GM21723 (cell line): ENCODE data around the gene SHD.

Experiments
- ATAC-seq: cut with Tn5 transposase; IDR thresholded peaks from one replicate; pipeline ENCODE4 v1.9.1; 2021; ENCODE audit warnings: mild to moderate bottlenecking, moderate library complexity; ENCODE audit not compliant: unreplicated experiment

SHD gene

DNA sequence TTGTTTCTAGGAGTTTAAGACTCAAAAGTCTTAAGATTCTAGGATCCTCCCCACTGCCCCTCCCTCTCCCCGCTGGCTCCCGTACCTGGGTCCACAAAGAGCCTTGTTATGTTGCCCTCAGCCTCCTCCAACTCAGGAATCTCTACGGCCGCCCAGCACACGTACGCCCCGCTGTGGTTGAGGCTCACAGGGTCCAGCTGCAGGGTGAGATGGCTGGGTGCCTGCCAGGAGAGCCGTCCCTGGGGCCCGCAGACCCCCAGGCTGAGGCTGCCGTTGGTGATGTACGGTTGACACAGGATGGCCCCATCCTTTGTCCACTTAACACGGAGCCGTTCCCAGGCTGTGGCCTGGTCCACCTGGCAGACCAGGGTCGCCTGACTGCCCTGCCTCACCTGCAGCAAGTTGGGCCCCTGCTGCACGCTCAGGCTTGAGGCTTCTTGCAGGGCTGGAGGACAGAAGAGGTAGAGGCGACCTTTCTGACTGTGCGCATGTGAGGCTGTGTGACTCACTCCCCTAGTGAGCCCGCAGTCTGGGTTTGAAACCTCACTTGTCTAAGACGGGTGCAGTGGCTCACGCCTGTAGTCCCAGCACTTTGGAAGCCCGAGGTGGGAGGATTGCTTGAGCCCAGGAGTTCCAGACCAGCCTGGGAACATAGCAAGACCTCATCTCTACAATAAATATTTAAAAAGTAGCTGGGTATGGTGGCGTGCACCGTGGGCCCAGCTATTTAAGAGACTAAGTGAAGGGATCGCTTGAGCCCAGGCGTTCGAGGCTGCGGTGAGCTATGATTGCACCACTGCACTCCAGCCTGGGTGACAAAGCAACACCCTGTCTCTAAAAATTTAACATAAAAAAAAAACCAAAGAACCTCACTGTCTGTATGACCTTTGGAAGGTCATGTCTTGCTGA is 19.1 kb downstream of the SHD start:
- no peak for ATAC-seq

DNA sequence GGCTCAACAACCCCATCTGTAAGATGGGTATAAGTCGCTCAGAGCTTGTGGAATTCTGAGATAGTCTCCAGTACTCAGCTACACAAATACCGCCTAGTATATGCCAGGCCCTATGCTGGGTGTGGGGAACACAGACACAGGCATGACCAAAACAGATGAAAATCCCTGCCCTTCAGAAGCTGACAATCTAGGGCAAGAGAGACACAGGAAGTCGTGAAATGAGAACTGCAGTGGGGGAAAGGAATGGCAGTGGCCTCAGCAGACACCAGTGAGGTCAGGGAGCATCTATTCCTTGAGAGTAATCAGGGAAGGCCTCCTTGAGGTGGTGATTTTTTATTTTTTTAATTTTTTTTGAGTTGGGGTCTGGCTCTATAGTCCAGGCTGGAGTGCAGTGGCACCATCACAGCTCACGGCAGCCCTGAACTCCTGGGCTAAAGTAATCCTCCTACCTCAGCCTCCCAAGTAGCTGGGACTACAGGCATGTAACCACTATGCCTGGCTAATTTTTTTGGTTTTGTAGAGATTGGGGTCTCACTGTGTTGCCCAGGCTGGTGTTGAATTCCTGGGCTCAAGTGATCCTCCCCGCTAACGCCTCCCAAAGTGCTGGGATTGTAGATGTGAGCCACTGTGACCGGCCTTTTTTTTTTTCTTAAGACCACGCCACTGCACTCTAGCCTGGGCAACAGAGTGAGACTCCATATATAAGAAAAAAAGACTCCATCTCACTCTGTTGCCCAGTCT is 19.9 kb downstream of the SHD start:
- ATAC-seq, result no peak

DNA sequence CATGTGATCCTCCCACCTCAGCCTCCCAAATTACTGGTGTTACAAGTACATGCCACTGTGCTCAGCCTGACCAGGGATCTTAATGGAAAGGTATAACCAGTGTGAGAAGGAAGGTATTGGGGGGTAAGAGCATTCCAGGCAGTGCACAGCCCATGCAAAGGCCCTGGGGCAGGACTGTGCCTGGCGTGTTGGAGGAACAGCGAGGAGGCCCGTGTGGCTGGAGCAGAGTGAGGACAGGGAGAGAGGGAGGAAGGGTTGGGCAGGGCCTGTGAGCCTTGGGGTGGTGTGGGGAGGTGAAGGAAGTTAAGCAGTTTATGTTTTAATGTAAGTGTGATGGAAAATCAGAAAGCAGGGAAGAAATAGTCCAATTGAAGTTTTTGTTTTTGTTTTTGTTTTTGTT is 21.5 kb downstream of the SHD start:
- ATAC-seq, result no peak

DNA sequence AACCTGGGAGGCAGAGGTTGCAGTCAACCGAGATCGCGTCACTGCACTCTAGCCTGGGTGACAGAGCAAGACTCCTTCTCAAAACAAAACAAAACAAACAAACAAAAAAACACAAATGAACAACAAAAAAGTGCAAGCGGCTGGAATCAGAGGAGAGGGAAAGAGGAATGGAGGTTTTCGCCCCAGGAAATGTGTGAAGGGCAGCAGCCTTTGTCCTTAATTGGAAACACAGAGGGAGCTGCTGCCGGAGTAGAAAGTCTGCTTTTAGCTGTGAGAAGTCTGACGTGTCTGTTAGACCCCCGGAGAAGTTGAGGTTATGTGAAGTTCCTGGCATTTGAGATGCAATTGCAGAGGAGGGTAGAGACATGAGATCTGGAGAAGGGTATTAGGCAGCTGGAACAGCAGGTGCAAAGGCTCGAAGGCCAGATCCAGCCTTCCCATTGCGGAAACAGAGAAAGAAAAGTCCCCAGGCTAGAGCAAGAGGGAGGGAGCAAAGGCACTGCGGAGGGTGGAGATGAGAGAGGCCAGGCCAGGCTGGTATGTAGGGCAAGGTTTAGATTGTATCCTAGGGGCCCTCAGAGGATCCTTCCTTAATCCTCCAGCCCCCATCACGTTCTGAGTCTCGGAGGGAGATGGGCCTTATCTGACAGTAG is 22.6 kb downstream of the SHD start:
- ATAC-seq, result no peak

DNA sequence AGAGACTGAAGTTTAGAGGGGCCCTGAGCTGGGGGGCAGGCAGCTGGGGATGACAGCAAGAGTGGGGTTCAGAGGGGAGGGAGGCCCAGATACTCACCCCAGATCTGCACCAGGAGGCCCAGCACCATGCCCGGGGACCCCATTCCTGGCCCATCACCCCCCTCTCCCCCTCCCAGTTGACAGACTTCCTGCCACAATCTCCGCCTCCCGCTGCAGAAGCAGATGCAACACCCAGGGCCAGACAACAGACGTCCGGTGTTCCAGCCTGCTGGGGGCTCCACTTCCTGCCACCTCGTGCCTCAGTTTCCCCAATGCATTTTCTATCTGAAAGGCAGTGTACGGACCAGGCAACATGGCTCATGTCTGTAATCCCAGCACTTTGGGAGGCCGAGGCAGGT is 23.2 kb downstream of the SHD start, which contains the start of gene TMIGD2:
Gene TMIGD2, minus strand, starts transcription at position 147 of the 398 bp plus-strand sequence. Its CDS starts 4 bp downstream, at position 143.
- ATAC-seq, result no peak

DNA sequence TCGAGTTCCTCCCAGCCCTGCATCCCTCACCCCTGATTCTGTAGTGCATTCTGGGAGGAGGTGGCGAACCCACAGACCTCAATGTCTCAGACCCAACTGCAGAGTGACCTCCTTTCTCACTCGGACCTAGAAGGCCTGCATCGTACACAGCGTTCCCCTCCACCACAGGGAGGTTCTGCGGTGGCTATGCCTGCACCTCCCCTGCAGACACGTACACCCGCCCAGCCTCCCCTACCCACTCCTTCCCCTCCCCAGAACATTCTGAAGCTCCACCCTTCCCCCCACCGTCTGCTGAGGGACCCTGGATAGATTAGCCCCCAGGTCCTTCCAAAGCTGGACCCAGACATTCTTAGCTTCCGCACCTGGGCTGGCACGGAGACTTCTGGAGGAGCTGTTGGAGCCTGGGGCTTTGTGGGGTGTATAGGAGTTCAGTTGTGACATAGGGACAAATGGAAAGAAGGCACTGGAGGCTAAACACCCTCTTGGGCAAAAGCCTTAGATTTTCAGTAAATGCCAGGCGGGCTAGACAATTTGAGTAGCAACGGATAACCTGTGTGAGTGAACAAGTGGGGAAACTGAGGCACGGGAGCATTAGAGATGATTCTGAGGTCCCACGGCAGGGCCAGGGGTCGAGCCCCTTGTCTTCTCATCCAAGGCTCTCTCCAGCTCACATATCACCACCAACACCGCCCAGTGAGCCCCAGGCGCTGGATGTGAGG is 24.9 kb downstream of the SHD start:
- no peak for ATAC-seq

DNA sequence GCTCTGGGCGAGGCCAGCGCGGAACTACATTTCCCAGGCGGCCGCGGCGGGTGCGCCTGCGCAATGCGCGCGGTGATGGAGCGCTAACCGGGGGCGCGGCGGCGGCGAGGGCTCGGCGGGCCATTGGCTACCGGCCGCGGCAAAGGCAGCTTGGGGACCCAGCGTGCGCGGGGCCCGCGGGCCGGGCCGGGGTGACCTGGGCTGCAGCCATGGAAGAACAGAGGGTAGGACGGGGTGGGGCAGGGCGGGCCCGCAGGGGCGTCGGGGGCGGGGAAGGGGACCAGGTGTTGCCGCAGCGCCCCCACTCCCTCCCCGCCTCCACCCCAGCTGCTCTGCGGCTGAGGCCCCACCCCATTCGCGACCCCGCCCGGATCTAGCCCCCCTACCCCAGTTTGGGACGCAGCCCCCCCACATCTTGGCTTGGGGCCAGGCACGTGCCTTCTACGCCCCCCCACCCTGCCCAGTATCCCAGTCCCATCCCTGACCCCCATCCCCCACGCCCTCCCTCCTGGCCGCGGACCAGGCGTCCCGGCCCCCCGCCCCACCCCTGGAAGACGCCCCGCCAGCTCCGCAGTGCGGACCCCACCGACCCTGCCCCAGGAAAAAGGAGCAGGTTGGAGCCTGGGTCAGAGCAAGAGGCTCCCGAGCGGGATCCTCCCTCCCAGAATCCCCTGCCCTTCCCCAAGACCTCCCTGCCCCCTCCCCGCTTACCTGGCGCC is 25.6 kb downstream of the SHD start, which contains the start of gene FSD1:
Gene FSD1, plus strand, starts transcription at position 61 of the 719 bp plus-strand sequence. Its CDS starts 149 bp downstream, at position 210.
- no peak for ATAC-seq

DNA sequence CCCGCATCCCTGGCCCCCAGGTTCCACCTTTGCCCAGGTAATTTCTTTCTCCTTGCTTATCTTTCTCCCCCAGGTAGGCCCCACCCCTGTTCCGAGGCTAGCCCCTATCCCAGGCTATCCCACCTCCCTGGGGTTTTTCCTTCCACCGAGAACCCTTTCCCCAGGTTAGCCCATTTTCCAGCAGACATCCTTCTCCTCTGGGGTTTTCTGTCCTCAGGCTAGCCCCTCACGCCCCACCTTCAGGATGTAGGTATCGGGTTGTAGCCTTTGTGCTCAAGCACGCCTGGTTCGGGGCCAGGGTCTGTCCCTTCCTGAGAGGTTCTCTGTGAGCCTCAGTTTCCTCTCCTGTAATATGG is 26.2 kb downstream of the SHD start:
- no peak for ATAC-seq

DNA sequence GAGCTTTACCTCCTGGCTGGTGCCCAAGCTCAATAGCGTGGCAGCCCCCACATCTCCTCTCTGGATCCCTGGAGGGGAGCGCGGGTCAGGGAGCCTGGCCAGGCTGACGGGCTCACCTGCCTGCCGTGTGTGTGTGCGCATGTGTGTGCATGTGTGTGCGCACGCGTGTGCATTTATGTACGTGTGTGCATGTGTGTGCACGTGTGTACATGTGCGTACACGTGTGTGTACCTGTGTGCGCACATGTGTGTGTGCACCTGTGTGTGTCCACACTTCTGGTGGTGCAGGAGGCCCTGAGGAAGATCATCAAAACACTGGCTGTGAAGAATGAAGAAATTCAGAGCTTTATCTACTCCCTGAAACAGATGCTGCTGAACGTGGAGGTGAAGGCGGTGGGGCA is 26.6 kb downstream of the SHD start:
- ATAC-seq, result no peak

DNA sequence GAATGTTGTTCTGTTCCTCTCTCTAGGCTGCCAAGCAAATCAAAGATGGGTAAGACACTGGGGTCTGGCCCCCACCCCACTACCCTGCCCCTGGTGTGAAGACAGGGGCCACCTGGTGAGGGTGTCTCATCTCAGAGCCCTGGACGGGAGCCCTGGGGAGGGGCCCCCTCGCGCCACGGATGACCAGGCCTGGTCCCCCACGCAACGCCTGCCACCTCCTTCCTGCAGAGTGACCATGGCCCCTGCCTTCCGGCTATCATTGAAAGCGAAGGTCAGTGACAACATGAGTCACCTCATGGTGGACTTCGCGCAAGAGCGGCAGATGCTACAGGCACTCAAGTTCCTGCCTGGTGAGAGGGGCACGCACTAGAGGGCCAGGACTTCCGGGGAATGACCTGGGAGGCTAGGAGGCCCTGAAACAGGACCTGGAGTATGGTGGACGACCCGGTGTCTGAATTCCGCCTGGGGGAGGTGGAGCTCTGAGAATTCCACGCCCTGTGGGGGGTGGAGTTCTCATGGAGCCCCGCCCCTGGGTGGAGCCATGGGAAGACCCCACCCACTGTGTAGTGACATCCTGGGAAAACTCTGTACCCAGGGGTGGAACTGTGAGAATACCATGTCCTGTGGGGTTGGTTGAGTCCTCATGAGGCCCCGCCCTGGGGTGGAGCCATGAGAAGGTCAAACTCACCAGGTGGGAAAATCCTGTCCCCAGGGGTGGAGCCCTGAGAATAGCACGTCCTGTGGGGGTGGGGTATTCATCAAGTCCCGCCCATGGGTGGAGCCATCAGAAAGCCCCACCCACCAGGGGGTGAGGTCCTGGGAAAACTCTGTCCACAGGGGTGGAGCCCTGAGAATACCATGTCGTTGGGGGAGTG is 31.4 kb downstream of the SHD start:
- no peak for ATAC-seq

DNA sequence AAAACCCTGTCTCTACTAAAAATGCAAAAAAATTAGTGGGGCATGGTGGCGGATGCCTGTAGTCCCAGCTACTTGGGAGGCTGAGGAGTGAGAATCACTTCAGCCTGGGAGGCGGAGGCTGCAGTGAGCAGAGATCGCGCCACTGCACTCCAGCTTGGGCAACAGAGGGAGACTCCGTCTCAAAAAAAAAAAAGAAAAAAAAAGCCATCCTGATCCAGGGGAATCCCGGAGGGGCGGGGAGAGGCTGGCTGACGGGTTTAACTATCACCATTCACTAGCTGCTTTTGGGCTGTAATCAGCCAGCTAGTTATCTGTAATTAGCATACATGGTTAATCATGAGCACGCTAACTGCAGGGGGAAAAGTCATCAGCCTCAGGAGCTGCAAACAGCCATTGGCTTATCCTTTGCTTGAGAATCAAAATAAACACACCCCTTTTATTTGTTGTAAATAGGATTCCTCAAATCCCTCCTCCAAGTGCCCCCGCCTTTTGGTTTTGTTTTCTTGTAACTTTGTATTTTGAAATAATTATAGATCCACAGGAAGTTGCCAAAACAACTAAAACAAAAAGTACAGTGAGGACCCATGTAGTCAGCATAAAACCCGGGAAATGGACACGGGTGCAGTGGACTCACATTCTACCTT is 34.9 kb downstream of the SHD start:
- no peak for ATAC-seq

DNA sequence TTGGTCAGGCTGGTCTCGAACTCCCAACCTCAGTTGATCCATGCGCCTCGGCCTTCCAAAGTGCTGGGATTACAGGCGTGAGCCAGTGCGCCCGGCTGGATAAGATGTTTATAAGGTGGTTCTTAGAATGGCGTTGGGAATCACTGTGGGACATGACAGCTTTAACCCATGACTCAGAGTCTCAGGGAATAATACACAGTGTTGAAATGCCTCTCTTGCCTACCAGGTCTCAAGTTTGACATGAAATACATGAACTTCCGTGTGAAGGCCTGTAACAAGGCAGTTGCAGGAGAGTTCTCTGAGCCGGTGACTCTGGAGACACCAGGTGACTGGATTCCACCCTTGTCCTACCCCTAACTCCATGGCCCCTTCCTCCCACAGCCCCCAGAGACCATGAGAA is 37.9 kb downstream of the SHD start:
- ATAC-seq, result no peak

DNA sequence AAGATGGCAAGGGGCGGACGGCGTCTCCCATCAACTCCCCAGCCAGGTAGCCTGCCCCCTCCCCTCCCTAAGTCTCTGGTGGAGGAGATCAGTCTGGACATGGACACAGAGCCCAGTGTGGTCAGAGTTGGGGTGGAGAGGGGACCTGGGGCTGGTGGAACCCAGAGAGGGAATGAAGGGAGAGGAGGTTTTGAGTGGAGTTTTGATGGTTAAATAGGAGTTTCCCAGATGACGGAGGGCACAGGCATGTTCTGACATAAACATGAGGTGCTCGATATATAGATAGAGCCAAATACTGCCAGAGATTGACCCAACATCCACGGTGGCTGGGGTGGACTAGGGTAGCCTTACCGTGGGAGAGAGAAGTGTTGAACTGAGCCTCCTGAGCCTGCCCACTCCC is 39.4 kb downstream of the SHD start:
- ATAC-seq, result no peak

DNA sequence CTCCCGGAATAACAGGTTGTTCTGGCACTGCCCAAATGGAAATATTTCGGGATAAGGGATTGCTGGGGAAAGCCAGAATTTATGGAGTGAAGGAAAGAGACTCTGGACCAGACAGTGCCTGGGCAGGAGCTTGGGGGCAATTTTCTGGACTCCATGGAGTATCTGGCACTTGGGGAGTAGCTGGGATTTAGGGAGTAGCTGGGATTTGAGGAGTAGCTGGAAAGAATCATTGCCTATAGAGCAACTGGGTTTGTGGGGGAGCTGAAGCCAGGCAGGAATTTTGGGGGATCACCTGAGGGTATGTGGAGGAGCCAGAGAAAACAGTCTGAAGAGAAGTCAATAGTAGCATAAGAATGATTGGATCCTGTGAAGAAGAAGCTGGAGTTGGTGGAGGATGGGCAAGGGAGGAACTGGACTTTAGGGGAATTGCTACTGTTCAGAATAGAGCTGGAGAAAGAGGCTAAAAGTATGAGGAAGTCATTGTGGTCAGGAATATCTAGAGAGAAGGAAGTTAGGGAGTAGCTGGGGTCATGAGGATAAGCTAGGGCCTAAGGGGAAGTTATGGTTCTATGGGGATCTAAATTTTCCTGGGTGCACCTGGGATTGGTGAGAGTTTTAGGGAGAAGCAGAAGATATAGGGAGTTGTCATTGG is 40.1 kb downstream of the SHD start:
- ATAC-seq, result no peak

DNA sequence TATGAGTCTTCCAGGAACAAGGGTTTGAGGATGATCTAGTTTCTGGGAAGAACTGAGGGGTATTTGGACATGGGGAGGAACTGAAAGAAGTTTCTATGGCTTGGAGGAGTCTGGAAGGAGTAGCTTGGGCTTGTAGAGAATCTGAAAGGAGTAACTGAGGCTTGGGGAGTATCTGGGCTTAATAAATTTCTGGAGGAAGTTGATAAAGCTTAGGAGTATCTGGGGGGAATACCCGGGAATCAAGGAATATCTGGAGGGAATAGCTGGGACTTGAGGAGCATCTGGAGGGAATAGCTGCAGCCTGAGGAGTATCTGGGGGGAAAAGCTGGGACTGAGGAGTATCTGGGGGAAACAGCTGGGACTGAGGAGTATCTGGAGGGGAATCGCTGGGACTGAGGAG is 41.4 kb downstream of the SHD start:
- no peak for ATAC-seq

DNA sequence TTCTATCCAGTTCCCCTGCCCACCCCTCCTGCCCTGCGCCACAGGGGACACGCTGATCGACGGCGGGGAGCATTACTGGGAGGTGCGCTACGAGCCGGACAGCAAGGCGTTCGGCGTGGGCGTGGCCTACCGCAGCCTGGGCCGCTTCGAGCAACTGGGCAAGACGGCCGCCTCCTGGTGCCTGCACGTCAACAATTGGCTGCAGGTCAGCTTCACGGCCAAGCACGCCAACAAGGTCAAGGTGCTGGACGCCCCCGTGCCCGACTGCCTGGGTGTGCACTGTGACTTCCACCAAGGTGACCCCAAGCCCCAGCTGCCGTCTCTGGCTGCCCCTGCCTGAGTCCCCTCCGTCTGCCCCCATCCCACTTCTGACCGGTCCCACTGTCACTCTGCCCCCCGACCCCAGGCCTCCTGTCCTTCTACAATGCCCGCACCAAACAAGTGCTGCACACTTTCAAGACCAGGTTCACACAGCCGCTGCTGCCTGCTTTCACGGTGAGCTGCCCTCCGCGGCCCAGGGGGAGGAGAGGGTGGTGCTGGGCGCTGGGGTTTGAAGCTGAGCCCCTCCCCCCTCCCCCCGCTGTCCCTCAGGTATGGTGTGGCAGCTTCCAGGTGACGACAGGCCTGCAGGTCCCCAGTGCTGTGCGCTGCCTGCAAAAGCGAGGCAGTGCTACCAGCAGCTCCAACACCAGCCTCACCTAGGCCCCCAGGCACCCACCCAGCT is 44.0 kb downstream of the SHD start:
- no peak for ATAC-seq

DNA sequence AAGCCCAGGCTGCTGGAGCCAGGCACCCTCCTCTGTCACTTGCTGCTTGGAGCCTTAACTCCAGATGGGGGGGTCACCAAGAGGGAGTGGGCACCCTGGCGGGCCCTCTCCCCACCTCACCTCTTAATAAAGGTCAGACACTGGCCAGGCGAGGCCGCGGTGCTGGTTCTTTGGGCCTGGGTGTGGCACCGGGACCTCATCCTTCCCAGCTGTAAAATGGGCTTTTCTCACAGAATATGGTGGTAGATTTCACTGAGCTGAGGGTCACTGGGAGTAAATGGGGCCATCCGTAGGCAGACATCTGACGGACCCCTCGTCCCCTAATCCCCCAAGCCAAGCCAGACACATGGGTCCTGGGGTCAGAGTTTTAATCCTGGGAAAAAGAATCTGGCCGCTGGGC is 44.6 kb downstream of the SHD start:
- ATAC-seq, result no peak

DNA sequence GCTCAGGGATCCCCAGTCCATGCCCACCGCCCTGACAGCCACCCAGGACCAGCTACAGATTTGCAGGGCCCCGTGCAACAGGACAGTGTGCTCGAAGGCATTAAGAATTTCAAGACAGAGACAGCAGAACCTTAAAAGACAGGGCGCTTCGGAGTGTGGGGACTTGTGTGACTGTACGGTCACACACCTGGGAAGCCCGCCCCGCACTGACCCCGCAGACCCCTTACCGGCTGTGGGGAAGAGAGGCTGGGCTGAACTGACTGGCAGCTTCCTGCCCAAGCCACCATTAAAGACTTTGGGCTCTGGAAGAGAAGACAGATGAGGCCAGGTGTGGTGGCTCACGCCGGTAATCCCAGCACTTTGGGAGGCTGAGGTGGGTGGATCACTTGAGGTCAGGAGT is 45.2 kb downstream of the SHD start:
- ATAC-seq, result no peak
